SU-DHL-6 (cell line): ENCODE measurements around the gene PER2.

ENCODE experiments used
- H2AFZ ChIP-seq: fragments of 200-600 bp; sonication (generic); 2 replicates; pipeline ENCODE4 v1.6.1; 2014; ENCODE audit warnings: low read depth, mild to moderate bottlenecking, moderate library complexity, mixed read lengths, antibody characterized with exemption, low read length; ENCODE audit not compliant: severe bottlenecking
- H3F3A ChIP-seq: fragments of 200-600 bp; shearing (Covaris generic); 2 replicates; pipeline ENCODE4 v1.6.0; 2016; ENCODE audit warnings: antibody characterized with exemption, mild to moderate bottlenecking; ENCODE audit not compliant: insufficient read depth
- H3K27ac ChIP-seq: fragments of 200-600 bp; sonication (generic); 2 replicates; pipeline ENCODE4 v1.5.1; 2016; ENCODE audit warnings: low read depth, mild to moderate bottlenecking, low read length, moderate library complexity, mixed read lengths
- H3K27me3 ChIP-seq: fragments of 200-600 bp; sonication (generic), shearing (Covaris generic); 2 replicates; pipeline ENCODE4 v1.6.0; 2014; ENCODE audit warnings: mild to moderate bottlenecking, low read length
- H3K36me3 ChIP-seq: fragments of 200-600 bp; sonication (generic); 2 replicates; pipeline ENCODE4 v1.6.1; 2014; ENCODE audit warnings: mild to moderate bottlenecking, low read length, mixed read lengths
- H3K4me2 ChIP-seq: fragments of 300-600, 200-600 bp; shearing (Covaris generic), sonication (generic); 2 replicates; pipeline ENCODE4 v1.6.0; 2014; ENCODE audit warnings: low read length, low read depth, mild to moderate bottlenecking; ENCODE audit not compliant: poor library complexity, severe bottlenecking
- H3K4me3 ChIP-seq: fragments of 200-600 bp; sonication (generic); 2 replicates; pipeline ENCODE4 v1.5.1; 2014; ENCODE audit warnings: antibody characterized with exemption, low read length, mild to moderate bottlenecking, mixed read lengths; ENCODE audit not compliant: insufficient read depth, poor library complexity, severe bottlenecking
- H3K79me2 ChIP-seq: fragments of 200-600 bp; sonication (generic); 2 replicates; pipeline ENCODE4 v1.6.1; 2014; ENCODE audit warnings: mild to moderate bottlenecking, low read length, moderate library complexity; ENCODE audit not compliant: insufficient read depth
- H3K9ac ChIP-seq: fragments of 200-600 bp; sonication (generic); 2 replicates; pipeline ENCODE4 v1.7.0; 2014; ENCODE audit warnings: mild to moderate bottlenecking, low read length
- H3K9me2 ChIP-seq: fragments of 200-600 bp; sonication (generic); replicated peaks from 2 replicates; pipeline ENCODE4 v1.6.1; 2014; ENCODE audit warnings: low read length; ENCODE audit not compliant: insufficient read depth
- H3K9me3 ChIP-seq: fragments of 200-600 bp; sonication (generic); 2 replicates; pipeline ENCODE4 v1.6.1; 2014; ENCODE audit warnings: low read length, mixed read lengths; ENCODE audit not compliant: insufficient read depth
- H4K20me1 ChIP-seq: fragments of 200-600 bp; sonication (generic); 2 replicates; pipeline ENCODE4 v1.6.1; 2014; ENCODE audit warnings: low read depth, mild to moderate bottlenecking, antibody characterized with exemption, low read length, moderate library complexity, mixed read lengths
- EZH2phosphoT487 ChIP-seq: fragments of 200-600 bp; sonication (generic), shearing (Covaris generic); conservative IDR thresholded peaks from 2 replicates; pipeline ENCODE4 v1.6.1; 2018; ENCODE audit warnings: mild to moderate bottlenecking, antibody characterized with exemption, low read length, moderate library complexity, mixed read lengths
- TF ChIP-seq, protein P1 (sequence below): fragments of 200-600 bp; sonication (generic); IDR thresholded peaks from one replicate; pipeline ENCODE4 v1.5.1; 2017; ENCODE audit warnings: antibody characterized with exemption, mild to moderate bottlenecking, low read length, moderate library complexity; ENCODE audit not compliant: insufficient read depth, poor library complexity, severe bottlenecking

The PER2 gene

DNA sequence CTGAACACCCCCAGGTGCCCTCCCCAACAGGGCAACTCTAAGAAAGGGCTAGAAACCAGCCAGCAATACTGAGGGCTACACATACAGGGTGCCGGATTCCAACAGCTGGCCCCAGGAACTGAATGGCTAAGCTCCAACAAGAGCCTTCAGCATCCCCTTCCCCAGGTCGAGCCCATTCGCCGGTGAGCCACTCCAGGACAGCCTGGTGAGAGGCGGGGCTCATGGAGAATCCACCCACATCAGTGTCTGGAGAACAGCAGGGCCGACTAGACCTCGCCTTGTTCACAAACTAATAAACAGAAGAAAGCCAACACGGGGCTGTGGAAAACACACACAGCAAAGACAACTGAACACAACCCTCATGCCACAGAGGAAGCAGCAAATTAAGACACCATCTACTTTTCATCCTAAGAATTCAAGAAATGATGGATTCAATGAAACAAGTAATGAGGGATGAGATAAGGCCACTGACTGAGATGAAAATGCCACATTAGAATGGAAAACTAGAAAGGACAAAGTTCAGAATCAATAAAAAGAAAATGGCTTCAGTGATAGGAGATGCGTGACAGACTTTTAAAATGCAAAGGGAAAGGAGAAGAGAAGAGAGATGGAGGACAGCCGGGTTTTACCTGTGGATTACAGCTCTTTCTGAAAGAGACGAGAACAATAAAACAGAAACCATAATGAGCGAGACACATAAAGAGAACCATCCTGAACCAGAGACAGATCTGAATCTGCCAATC is 8.2 kb downstream of the PER2 start:
- Histone ChIP-seq H3K4me3 (no peak overlapping the region), H3K79me2 (peaks cover 77% of the 10 kb centered on the region), H3K9me2 (no peaks in the 10 kb centered on the region), H3K27ac (no peak overlapping the region), H3K9me3 (no peaks in the 10 kb centered on the region), H3K27me3 (no peaks in the 10 kb centered on the region), H3K4me2 (no peak overlapping the region), H3F3A (no peaks in the 10 kb centered on the region), H2AFZ (no peak overlapping the region), H3K9ac (no peak overlapping the region), H4K20me1 (no peaks in the 10 kb centered on the region; the same call in 1 of the 2 replicates), H3K36me3 (no peaks in the 10 kb centered on the region)
- no peak for TF ChIP-seq EZH2phosphoT487
- TF ChIP-seq, protein P1, sequence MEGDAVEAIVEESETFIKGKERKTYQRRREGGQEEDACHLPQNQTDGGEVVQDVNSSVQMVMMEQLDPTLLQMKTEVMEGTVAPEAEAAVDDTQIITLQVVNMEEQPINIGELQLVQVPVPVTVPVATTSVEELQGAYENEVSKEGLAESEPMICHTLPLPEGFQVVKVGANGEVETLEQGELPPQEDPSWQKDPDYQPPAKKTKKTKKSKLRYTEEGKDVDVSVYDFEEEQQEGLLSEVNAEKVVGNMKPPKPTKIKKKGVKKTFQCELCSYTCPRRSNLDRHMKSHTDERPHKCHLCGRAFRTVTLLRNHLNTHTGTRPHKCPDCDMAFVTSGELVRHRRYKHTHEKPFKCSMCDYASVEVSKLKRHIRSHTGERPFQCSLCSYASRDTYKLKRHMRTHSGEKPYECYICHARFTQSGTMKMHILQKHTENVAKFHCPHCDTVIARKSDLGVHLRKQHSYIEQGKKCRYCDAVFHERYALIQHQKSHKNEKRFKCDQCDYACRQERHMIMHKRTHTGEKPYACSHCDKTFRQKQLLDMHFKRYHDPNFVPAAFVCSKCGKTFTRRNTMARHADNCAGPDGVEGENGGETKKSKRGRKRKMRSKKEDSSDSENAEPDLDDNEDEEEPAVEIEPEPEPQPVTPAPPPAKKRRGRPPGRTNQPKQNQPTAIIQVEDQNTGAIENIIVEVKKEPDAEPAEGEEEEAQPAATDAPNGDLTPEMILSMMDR = no peak

DNA sequence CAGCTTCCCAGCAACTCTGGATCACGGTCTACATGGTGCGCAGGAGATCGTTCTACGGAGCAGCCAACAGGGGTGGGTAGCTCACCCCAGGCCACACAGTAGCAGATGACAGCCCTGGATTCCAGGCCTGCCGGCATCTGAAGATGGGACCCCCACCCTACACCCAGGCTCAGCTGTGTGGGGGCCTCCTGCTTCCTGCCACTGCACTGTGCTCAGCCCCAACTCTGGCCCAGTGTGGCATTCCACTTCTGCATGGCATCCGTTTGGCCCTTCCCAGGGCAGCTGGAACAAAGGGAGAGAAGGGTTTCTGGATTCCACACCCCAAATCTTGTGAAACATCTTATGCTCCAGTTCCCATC is 9.1 kb downstream of the PER2 start:
- H3K9me3 ChIP-seq = no peaks in the 10 kb centered on the region
- TF ChIP-seq, protein P1 = no peak
- no peak for TF ChIP-seq EZH2phosphoT487
- no peaks in the 10 kb centered on the region for H3K36me3 ChIP-seq
- H3F3A ChIP-seq = no peaks in the 10 kb centered on the region
- peaks cover 68% of the 10 kb centered on the region for H3K79me2 ChIP-seq
- H3K9ac ChIP-seq = no peak overlapping the region
- no peak overlapping the region for H3K27ac ChIP-seq
- H3K4me2 ChIP-seq = no peak overlapping the region
- H4K20me1 ChIP-seq = no peaks in the 10 kb centered on the region; the same call in 1 of the 2 replicates
- H3K9me2 ChIP-seq = no peaks in the 10 kb centered on the region
- no peak overlapping the region for H3K4me3 ChIP-seq
- H3K27me3 ChIP-seq = no peaks in the 10 kb centered on the region
- no peak overlapping the region for H2AFZ ChIP-seq

DNA sequence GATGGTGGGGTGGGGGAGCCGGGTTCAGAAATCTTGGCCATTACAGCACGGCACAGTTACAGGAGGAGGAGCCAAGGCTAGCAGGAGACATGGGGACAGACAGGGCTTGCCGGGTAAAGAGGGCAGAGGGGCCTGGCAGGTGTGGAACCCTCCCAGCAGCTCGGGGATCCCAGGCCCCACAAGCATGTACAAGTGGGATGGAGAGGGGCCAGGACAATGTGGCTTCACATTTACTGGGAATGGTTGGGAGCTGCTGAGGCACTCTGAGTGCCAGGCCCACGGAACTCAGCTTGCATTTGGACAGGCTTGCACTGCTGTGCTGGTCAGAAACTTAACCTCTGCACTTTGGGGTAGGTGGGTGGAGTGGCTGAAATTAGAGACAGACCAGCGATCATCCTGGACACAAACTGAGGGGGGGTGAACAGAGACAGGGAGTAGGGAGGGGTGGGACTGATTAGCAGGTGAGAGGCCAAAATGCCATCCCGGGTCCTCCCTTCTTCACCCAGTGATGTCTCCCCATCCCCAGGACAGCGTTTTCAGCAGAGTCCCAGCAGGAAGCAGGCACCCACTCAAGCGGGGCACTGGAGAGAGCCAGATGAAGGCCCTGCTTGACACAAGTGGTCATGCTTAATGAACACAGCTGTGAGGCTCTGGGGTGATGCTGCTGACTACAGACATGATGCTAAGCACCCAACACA is 9.6 kb downstream of the PER2 start:
- H3F3A ChIP-seq = no peaks in the 10 kb centered on the region
- no peaks in the 10 kb centered on the region for H3K9me2 ChIP-seq
- no peak overlapping the region for H3K9ac ChIP-seq

More for the DNA sequence above, 9.6 kb downstream of the PER2 start:
- H3K36me3 ChIP-seq = no peaks in the 10 kb centered on the region
- H2AFZ ChIP-seq = no peak overlapping the region
- H3K27me3 ChIP-seq = no peaks in the 10 kb centered on the region
- TF ChIP-seq, protein P1 = no peak
- TF ChIP-seq EZH2phosphoT487 = no peak
- H3K79me2 ChIP-seq = peaks cover 63% of the 10 kb centered on the region
- H3K27ac ChIP-seq = no peak overlapping the region
- H3K4me2 ChIP-seq = no peak overlapping the region
- no peaks in the 10 kb centered on the region; the same call in 1 of the 2 replicates for H4K20me1 ChIP-seq
- H3K9me3 ChIP-seq = no peaks in the 10 kb centered on the region
- no peak overlapping the region for H3K4me3 ChIP-seq
